ENCODE measurements around the gene GOLGA8S.
"Not testable (repeated sequence)": the region's sequence is repeated elsewhere in the genome, so short reads cannot be mapped to it uniquely, and the experiment has no call there.

Gene GOLGA8S

DNA sequence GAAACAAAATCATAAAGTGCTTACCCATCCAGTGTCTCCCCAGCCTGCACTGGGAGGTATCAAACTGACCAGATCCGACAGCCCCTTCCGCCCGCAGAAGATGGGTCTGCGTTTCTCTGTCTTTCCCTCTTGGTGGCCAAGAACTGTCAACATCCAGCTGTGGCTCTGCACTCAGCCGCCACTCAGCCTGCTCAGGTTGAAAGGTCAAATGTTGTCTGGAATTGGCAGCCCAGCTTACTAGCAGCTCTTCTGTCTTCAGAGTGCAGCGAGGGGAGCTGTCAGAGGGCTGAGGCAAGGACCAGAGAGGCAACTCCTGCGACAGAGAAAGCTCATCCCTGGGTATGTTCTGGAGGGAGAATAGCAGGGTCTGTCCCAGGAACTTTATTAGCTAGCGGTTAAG lies 47.1 kb downstream of the GOLGA8S start:
- DNase-seq, result no peak

DNA sequence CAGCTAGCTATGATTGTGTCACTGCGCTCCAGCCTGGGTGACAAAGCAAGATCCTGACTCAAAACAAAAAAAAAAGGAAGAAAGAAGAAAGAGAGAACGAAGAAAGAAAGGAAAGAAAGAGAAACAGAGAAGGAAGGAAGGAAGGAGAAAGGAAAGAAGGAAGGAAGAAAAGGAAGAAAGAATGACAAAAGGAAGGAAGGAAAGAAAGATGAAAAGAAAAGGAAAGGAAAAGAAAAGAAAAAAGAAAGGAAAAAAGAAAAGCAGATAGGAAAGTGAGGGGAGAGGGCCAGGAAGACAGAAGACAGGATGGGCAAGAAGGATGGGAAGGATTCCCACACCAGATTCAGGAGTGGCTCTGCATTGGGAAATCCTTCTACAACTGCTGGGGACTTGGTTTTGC lies 47.6 kb downstream of the GOLGA8S start:
- DNase-seq, result no peak

GRCh38 chr15:23402544-23402943 lies 48.0 kb downstream of the GOLGA8S start:
- DNase-seq, result no peak

DNA sequence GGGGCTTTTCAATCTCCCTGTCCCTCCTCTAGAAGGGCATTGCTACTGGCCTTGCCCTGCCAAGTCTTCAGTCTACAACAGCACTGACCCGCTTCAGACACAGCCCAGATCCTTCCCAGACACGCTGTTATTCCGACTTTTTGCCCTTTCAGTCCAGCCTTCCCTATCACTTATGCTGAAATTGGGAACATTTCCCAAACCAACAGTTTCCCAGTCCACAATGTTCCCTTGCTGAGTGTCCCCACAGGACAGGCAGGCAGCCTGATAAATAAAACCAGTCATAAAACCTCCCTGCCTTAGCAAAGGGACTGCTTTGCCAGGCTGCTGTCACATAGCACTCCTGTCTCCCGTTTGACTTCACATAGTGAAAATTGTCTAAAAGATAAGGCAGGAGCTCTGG lies 49.0 kb downstream of the GOLGA8S start:
- no peak for DNase-seq

GRCh38 chr15:23411841-23412240 lies 57.3 kb downstream of the GOLGA8S start:
- no peak for DNase-seq

GRCh38 chr15:23412881-23413600 lies 58.5 kb downstream of the GOLGA8S start:
- DNase-seq, result not testable (repeated sequence)
